Testis (tissue), 2 donors: ENCODE results near the gene ZDHHC17.

Source experiments
- CTCF ChIP-seq, 3 experiments: fragments of 450-650 bp in 2 of 3; fragments of 200-600 bp in 1 of 3; sonication (generic) in 1 of 3; IDR thresholded peaks; one replicate each; pipeline ENCODE4 v1.5.1; 2016 to 2019; ENCODE audit warnings: antibody characterized with exemption in 3 of 3, mild to moderate bottlenecking in 2 of 3, moderate library complexity in 1 of 3
- POLR2A ChIP-seq: fragments of 450-650 bp; IDR thresholded peaks from one replicate; pipeline ENCODE4 v1.6.1; 2017; ENCODE audit warnings: antibody characterized with exemption, mild to moderate bottlenecking, moderate library complexity

- no peak for TF ChIP-seq CTCF (IDR thresholded peaks at IDR 0.05)
- TF ChIP-seq POLR2A, result no peak
These were observed 38.1 kb downstream of the ZDHHC17 start for GRCh38 chr12:76802060-76802459.
